ENCODE measurements around the gene NMT1.
A peak's percentile ranks its signal among the peaks of the same experiment; 100 is the strongest.

Gene NMT1

GRCh38 chr17:45081047-45081703 lies 20.1 kb downstream of the NMT1 start:
- no peak for DNase-seq (ENCODE audit: low read depth in 2 of 2)

DNA sequence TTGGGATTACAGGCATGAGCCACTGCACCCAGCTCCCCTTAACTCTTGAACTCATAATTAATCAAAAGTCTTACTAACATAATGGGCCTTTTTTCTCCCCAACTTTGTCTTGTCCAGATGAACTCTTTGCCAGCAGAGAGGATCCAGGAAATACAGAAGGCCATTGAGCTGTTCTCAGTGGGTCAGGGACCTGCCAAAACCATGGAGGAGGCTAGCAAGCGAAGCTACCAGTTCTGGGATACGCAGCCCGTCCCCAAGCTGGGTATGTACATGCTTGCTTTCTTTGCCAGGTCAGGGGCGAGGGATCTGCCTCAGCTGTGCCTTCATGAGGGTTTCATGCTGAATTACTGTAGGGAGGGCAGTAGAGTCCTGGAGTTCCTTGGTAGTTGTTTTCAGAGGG lies 25.3 kb downstream of the NMT1 start:
- DNase-seq (ENCODE audit: low read depth in 2 of 2), result no peak

GRCh38 chr17:45086865-45087503 lies 25.9 kb downstream of the NMT1 start:
- no peak for DNase-seq (ENCODE audit: low read depth in 2 of 2)

- DNase-seq (ENCODE audit: low read depth in 2 of 2), result no peak
These were observed 26.4 kb downstream of the NMT1 start for GRCh38 chr17:45087504-45087975.

DNA sequence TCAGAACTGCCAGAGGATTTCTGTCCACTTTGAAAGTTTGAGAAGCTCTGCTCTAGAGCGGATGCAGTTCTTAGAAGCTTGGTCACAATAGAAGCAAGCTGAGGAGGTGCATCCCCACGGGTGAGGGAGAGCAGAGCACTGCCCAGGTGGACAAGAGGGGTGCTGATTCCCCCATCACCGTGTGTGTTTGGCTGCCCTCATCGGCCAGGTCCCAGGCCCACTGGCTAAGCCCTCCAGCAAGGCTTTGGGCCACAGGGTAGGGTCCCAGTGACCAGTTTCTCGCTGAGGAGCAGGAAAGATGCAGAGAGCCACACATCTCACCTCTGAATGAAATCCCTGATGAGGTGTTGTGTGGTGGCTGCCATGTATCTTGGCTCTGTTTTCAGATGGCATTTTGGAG lies 26.9 kb downstream of the NMT1 start:
- DNase-seq (ENCODE audit: low read depth in 2 of 2), result no peak

DNA sequence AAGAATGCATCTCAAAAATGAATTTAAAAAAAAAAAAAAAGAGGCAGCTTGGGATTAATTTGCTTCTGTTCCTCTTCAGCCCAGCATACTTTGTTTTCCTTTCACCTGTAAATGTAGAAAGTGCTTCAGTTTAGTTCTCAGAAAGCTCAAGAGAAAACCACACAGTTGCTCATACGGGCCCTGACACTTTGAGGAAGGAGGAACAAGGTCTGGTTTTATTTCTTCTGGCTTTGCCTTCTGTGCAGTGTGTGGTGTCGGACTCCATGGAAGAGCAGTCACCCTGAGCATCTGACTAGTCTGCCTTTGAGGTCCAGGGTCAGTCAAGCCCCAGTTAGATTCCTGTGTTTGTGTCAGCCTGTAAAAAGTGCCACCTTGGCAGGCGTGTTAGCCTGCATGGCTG lies 27.6 kb downstream of the NMT1 start:
- DNase-seq (ENCODE audit: low read depth in 2 of 2), result no peak

DNA sequence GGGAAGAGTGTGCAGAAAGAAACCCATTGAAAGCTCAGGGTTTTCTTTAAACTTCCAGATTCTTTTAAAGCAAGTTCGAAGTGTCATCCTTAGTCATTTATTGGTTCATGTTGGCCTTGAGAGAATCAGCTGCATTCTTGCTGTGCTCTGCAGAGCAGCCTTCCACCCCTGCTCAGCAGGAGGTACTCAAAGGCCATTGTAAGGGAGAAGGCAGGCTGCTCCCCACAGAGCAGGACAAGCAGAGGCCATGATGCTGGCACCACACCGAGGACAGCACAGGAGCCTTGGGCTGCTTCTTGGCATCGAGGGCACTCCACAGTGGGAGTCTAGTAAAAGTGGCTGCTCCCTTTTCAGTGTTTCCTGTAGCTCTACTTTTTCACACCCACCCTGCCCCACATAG lies 29.6 kb downstream of the NMT1 start:
- DNase-seq (ENCODE audit: low read depth in 2 of 2), result no peak

GRCh38 chr17:45091778-45092425 lies 30.8 kb downstream of the NMT1 start:
- no peak for DNase-seq (ENCODE audit: low read depth in 2 of 2)

DNA sequence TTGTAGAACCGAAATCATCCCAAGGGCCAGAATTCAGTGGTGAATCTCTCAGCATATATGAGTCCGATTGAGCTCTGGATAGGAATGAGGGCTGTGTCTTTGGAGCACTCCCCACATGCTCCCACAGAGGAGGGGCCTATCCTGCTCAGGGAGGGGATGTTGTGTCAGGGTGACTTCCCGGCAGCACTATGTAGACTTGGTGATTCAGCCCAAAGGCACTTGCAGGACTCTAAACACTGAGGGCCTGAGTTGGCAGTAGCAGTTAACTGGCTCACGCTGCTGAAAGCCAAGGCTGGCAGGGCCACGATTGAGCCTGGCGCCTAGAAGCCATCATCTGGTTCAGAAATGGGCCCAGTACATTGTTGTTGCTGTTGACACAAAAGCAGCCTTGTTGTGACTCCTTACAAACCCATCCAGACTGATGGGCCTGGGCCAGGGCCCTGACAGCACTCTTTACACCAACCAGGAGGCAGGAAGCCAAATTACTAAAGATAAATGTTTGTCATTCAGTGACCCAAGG lies 31.9 kb downstream of the NMT1 start:
- no peak for DNase-seq (ENCODE audit: low read depth in 2 of 2)

GRCh38 chr17:45093444-45094110 lies 32.5 kb downstream of the NMT1 start:
- DNase-seq (ENCODE audit: low read depth in 2 of 2), result no peak

DNA sequence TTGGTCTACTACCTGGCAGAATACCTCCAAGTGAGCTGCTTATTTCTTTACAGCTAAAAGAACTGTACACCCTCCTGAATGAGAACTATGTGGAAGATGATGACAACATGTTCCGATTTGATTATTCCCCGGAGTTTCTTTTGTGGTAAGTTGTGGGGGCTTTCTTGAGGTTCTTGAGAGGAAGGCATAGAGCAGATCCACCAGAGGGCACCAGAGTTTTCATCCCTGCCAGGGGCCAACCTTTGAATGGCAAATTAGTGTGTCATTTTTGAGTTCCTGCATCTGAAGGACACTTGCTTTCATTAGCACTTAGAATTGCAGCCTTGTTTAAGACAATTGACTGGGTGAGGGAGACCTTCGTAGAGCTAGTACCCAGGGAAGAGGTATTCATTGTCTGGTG lies 35.0 kb downstream of the NMT1 start:
- DNase-seq (ENCODE audit: low read depth in 2 of 2), result no peak

DNA sequence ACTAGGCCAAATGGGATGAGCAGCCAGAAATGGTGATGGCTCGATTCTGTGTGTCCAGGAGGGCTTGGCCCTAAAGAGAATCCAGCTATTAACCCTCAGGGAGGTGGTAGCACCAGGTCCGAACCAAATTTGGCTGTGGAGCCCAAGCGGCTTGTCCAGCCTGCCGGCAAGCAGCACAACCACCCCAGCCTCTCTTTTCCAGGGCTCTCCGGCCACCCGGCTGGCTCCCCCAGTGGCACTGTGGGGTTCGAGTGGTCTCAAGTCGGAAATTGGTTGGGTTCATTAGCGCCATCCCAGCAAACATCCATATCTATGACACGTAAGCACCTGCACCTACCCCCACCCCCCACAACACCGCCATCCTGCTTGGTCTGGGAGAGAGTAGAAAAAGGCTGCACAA lies 35.8 kb downstream of the NMT1 start:
- DNase-seq (ENCODE audit: low read depth in 2 of 2), result no peak

DNA sequence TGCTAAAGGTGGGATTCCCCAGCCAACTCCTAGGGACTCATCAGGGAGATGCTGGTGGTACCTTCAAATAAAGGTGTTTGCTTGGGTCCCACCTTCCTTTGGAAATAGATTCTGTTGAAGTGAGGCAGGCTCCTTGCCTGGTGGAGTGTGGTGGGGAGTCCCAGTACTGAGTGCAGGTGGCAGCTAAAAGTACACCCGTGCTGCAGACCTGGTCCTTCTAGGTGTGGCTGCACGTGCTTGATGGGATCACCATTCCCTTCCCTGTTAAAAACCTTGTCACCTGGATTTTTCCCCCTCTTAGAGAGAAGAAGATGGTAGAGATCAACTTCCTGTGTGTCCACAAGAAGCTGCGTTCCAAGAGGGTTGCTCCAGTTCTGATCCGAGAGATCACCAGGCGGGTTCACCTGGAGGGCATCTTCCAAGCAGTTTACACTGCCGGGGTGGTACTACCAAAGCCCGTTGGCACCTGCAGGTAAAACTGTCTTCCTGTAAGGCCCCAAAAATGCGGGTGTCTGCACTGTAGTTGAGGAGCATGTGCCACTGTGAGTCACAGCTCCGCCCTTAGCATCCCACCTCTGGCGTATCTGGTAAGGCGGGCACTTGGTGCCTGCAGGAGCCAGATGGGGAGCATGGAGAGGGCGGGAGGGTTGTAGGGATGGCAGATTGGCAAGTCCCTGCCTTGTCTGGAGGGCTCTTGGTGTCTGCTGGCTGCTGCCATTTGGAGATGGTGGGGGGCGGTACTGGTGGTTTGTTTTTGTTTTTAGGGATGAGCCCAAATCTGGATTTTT lies 37.2 kb downstream of the NMT1 start:
- no peak for DNase-seq (ENCODE audit: low read depth in 2 of 2)

DNA sequence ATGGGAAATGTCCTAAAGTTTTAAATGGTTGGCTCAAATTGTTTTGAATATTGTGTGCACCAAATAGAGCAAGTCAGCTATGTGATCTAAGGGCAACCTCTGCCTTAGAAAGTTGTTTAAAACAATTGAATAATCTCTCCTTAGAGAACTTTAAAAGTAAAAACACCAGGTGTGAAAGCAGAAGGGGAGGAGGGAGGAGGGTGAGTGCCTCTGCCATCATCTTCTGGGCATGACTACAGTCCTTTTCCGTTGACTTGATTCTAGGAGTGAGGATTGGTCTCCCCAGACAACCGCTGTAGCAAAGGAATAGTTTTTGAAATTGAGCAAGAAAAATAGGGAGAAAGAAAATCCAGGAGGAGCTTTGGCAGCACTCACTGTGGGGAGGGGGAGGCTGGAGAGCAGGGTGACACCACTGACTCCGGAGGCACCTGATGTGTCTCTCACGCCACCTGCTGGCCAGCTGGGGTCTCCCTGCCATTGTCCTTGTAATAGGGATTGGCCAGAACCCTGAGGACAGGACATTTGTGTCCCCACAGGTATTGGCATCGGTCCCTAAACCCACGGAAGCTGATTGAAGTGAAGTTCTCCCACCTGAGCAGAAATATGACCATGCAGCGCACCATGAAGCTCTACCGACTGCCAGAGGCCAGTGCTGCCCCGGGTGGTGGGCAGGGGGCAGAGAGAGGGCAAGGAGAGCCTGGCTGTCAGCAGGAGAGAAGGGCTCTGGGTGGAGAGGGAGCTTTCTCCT lies 37.9 kb downstream of the NMT1 start:
- DNase-seq (ENCODE audit: low read depth in 2 of 2), result peak; percentile 37 to 73

DNA sequence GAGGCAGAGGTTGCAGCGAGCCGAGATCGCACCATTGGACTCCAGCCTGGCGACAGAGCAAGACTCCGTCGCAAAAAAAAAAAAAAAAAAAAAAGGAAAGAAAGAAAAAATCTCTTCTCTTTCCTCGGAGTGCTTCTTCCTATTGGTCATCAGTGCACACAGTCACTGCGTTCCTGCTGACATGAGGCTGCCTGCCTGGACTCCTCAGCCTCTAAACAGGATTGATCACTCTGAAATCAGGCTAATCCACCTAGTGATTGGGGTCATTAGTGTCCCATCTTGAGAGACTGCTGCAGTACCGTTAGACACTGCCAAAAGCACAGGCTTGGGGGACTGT lies 40.4 kb downstream of the NMT1 start:
- DNase-seq (ENCODE audit: low read depth in 2 of 2), result no peak

GRCh38 chr17:45101883-45102811 lies 41.0 kb downstream of the NMT1 start:
- DNase-seq (ENCODE audit: low read depth in 2 of 2), result no peak

DNA sequence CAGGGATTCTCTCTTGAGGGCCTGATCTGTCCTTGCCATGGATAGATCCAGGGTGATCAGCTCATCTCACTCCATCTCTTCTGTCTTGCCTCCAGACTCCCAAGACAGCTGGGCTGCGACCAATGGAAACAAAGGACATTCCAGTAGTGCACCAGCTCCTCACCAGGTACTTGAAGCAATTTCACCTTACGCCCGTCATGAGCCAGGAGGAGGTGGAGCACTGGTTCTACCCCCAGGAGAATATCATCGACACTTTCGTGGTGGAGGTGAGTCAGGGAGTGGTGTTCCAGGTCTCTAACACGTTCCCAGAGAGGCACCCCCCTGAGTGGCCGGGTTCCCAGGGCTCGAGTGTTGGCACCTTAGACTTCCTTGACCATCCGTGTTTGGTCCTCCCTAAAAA lies 41.7 kb downstream of the NMT1 start:
- no peak for DNase-seq (ENCODE audit: low read depth in 2 of 2)

- DNase-seq (ENCODE audit: low read depth in 2 of 2), result no peak
These were observed 42.2 kb downstream of the NMT1 start for GRCh38 chr17:45103269-45103795.

- DNase-seq (ENCODE audit: low read depth in 2 of 2), result no peak
These were observed 42.9 kb downstream of the NMT1 start for GRCh38 chr17:45104029-45104428.

DNA sequence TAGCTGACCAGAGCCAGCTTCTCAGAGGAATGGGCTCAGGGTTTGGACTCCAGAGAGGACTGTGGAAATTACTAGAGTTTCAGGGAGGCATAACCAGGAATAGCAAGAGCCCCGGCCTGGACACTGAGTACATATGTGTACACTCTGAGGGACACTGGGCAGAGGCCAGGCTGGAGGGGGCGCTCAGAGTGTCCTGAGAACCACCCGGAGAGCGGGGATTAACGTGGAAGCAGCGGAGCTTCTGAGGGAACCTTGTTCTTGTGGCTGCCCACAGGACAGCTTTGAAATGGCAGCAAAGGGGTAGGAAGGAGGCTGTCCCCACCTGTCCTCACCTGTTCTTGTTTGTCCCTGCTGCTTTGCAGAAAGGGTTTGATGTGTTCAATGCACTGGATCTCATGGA lies 43.4 kb downstream of the NMT1 start:
- DNase-seq (ENCODE audit: low read depth in 2 of 2), result no peak

Measured in stimulated activated CD4-positive, alpha-beta T cell treated with anti-CD3 and anti-CD28 coated beads, Interleukin-12 subunit alpha, Interleukin-12 subunit beta, amount 100 ng/mL, for 24 hours (primary cell).